Suppressor macrophage treated with lipopolysaccharide for 1 hour (primary cell): Measurements from ENCODE around the gene ZNF592.

Experiments
- DNase-seq, 3 donors: peaks; one replicate each; pipeline ENCODE4 v3.0.0-alpha.2; 2020 to 2022

ZNF592 gene

GRCh38 chr15:84811151-84811550, 62.8 kb downstream of the ZNF592 start:
- no peak for DNase-seq

GRCh38 chr15:84811828-84812227, 63.4 kb downstream of the ZNF592 start:
- DNase-seq: no peak

- DNase-seq: no peak
Observed at GRCh38 chr15:84812842-84813241, 64.5 kb downstream of the ZNF592 start.

GRCh38 chr15:84813435-84813834, 65.0 kb downstream of the ZNF592 start:
- DNase-seq: no peak

DNA sequence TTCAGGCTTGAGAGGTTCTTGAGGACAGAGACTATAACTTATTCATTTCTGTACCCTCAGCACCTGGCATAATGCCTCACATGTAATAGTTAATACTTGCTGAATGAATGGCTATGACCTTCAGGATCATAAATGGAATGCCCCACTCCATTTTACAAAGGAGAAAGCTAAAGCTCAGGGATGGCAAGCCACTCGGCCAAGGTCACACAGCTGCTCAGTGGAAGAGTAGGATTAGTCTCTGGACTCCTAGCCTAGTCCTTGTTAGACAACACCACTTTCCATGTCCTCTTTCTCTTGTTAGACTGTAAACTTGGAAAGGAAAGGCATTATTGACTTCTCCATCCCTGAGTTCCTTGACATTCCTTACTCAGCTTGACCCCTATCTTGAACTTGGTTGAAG, 65.5 kb downstream of the ZNF592 start:
- DNase-seq: no peak

GRCh38 chr15:84814916-84815315, 66.5 kb downstream of the ZNF592 start:
- DNase-seq: peak; percentile 21 to 49 (median 36)

DNA sequence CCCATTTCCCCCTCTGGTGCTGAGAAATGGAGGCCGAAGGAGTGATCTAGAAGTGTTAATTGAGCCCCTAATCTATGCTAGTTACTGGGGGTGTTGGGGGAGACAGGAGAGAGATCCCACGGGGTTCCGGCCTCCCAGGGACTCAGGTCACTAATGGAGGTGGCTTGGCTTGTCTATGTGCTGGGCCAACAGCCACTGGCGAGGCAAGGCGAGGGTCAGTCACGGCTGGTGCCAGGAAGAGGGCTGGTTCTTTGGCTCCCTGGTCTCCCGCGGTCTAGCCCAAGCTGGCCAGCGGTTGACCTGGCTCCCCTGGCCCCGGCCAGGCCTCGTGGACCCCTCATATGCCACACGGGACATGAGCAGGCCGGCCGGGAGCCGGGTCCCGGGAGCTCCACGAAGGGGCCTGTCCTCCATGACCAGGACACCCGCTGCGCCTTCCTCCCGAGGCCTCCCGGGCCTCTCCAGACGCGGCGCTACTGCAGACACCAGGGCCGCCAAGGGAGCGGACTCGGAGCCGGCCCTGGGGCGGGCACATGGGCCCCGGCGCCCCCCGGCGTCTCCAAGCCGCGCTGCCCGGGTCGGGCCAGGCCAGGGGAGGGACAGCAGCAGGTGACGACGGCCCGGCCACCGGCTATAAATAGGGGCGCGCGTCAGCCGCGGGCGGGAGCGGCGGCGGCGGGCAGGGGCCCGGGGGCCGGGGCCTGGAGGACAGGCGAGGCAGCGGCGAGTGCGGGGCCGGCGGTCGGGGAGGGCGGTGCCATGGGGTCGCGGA, 68.5 kb downstream of the ZNF592 start, which contains the start of gene ALPK3:
Gene ALPK3, plus strand, starts transcription at position 663 of the 772 bp plus-strand sequence. Its CDS starts 97 bp downstream, at position 760.
- peak in 1 of 3 donors; percentile 33 for DNase-seq

DNA sequence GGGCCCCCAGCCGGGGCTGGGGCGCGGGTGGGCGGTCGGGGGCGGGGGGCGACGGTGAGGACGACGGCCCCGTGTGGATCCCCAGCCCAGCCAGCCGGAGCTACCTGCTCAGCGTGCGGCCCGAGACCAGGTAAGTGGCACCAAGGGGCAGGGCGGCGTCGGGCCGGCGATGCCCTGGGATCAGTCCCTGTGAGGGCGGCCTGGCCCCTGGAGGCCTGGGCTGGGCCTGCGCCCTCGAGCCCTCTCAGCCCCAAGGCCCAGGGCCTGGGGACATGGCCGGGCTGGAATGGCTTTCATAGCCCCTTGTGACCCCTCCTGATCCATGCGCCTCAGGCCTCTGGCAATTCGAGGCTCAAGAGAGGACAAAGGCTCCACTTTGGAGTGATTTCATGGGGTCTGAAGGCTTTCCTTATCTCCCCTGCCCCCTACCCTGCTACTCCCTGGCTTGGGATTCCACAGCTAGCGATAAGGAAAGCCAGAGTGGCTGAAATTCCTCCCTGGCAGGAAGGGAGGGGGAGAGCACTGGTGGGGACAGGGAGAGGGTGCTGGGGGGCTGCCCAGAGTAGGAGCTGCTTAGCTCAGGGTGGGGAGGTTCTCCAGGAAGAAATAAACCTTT, 69.2 kb downstream of the ZNF592 start:
- DNase-seq: peak in 1 of 3 donors; percentile 12

GRCh38 chr15:84818261-84819131, 70.1 kb downstream of the ZNF592 start:
- DNase-seq: no peak

DNA sequence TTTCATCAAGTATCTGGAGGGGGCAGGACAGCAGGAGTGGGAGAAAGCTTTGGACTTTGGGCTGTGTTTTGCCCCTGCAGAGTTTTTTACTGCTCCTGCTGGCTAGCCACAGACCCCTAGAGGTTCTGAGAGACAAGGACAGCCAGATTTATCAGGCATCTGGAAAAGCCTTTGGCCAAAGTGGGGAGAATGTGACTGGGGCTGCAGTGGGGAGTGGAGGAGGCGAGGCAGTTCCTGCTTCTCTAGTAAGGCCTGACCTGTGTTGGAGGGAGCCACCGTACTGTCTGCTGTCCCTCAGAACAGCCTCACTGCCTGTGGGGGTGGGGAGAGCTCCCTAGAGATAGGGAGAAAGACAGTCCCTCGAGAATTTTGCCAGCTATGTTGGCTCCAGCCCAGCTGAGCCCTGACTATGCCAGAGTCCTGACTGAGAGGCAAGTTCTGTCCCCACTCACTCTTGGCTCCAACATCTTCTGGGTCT, 70.9 kb downstream of the ZNF592 start:
- DNase-seq: peak in 1 of 3 donors; percentile 17

- DNase-seq: no peak
Observed at GRCh38 chr15:84819791-84820190, 71.4 kb downstream of the ZNF592 start.

DNA sequence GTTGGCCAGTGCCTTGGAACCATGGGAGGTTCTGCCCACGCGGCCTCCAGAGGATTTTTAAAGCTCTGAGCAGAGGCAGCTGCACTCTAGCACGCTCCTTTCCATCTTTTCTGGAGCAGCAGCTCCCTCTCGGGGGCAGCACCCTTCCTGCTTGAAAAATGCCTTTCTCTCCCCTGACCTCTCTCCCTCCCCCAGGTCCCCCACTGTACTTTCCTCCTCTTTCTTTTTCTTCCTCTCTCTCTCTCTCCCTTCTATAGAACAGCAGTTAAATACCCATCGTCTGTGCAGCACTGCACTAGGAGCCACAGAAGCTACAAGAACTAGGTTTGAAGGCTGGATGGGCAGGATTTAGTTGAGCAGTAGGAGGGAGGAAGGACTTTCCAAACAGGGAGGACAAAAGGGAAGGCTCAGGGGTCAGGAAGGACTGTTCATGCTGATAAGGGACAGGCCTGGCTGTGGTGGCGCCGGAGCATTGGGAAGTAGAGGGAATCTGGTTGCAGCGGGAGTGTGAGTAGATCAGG, 73.2 kb downstream of the ZNF592 start:
- no peak for DNase-seq

DNA sequence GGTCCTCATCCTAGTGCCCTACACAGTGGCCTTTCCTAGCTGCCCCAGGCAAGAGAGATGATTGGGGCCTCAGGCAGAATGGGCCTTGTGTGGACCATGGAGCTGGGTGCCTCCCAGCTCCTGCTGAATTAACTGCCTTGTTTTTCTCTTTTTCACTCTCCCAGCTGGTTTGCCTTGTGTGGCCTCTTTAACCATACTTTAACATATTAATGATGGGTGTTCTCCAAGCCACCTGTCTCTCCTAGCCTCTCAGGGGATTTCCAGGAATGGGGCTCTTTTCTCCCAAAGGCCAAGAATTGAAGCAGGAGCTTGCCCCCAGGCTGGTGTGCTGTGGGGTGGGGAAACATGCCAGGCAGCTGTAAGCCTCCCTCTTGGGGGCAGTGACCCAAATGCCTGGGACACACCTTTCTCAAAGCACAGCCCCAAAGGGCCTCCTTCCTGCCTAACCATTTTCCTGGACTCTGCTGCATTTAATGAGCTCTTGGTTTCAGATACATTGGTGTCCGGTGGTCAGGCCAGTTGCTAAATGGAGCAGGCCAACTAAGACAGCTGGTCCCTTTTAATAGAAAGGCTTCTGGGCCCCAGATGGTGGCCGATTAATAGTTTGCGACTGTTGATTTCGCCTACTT, 74.4 kb downstream of the ZNF592 start:
- DNase-seq: no peak

- no peak for DNase-seq
Observed at GRCh38 chr15:84823282-84823878, 75.0 kb downstream of the ZNF592 start.

GRCh38 chr15:84824260-84825007, 76.0 kb downstream of the ZNF592 start:
- no peak for DNase-seq

- DNase-seq: peak in 1 of 3 donors; percentile 24
Observed at GRCh38 chr15:84826369-84826823, 78.0 kb downstream of the ZNF592 start.

- DNase-seq: no peak
Observed at GRCh38 chr15:84827246-84827645, 78.9 kb downstream of the ZNF592 start.

DNA sequence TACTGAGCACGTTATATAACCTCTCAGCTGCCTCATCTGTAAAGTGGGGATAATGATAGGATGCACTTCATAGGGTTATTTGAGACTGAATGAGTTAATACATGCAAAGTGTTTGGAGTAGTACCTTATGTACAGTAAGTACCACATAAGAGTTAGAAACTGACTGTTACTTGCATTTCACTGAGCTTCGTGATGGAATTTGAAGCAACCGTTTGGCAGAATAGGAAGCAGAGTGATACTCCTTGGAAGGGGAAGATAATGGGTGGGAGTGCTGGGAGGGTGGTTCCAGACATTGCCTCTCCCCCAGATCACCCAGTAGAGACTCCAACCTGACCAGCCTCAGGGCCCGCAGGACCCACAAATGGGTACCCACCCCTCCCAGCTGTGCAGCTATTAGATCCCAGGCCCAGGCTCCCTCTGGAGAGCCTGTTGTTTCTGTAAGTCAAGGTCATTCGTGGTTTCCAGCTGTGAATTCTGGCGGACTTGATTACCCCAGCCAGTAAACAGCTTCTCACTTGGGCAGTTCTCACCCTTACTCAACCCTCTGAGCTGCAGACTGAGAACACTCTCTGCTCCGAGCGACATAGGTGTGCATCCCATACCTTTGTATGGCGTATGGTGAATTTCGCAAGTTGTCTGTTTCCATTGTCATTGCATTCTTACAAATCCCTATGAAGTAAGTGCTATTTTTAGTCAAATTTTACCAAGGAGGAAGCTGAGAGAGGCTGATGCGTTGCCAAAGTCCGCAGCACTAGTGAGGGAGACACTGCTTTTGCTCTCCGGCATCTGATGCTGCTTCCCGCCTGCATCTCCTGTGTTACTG, 79.9 kb downstream of the ZNF592 start:
- DNase-seq: peak in 2 of 3 donors; percentile 30 to 47

DNA sequence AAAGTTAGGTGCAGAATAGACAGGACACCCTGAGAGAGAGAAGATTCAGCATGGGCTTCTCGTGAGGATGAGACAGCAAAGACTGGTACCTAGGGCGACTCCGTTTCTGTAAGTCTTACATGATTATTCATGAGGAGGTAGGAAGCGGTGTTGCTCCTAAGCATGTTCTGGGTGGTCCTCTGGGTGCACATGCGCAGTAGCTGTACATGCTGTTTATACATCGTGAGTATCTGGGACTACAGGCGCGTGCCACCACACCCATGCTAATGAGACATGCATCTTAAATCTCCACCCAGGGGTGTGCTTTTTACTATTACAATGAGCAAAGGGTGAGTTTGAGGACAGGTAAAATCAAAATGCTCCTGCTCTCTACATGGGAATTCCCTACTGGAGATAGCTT, 81.0 kb downstream of the ZNF592 start:
- no peak for DNase-seq

DNA sequence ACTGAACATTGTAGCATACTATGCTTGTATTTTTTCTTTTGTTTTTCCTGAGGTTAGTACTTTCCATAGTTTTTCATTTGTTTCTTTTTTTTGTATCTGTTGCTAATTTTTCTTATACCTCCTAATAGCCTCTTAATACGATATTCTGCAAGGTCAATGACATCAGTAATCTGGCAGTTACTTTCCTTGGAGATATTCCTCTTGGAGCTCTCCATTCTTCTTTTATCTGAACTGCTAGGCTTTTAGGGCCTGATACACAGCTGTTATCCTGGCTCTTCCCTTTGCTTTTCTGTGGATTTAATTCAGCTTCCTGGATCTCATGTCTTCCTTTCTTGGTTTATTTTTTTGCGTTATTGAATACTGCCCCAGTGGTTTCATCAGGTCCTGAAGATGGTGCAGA, 81.6 kb downstream of the ZNF592 start:
- no peak for DNase-seq
